Epithelial cell of esophagus (primary cell): ENCODE results near the gene PARD3B.

ENCODE experiments used
- DNase-seq: peaks from one replicate; pipeline ENCODE4 v3.0.0; 2010; ENCODE audit warnings: low read depth
- H3K4me3 ChIP-seq: 2 replicates; pipeline ENCODE4 v1.5.1; 2011; ENCODE audit warnings: mild to moderate bottlenecking, low read length, control low read depth
- CTCF ChIP-seq: IDR thresholded peaks from 2 replicates; pipeline ENCODE4 v1.5.1; 2011; ENCODE audit warnings: low read depth, mild to moderate bottlenecking, low read length, control low read depth, inconsistent platforms; ENCODE audit not compliant: insufficient read depth; ENCODE audit errors: missing control alignments

PARD3B gene

GRCh38 chr2:205003288-205003687 is 458.0 kb downstream of the PARD3B start:
- no peak for DNase-seq
- no peak for TF ChIP-seq CTCF
- H3K4me3 ChIP-seq, result no peak overlapping the region

GRCh38 chr2:205010196-205010595 is 464.9 kb downstream of the PARD3B start:
- DNase-seq, result no peak
- no peak for TF ChIP-seq CTCF
- H3K4me3 ChIP-seq, result no peak overlapping the region

GRCh38 chr2:205011031-205011430 is 465.8 kb downstream of the PARD3B start:
- no peak overlapping the region for H3K4me3 ChIP-seq
- no peak for TF ChIP-seq CTCF

GRCh38 chr2:205012961-205013360 is 467.7 kb downstream of the PARD3B start:
- no peak overlapping the region for H3K4me3 ChIP-seq
- TF ChIP-seq CTCF, result no peak
- DNase-seq, result no peak

More at GRCh38 chr2:205011031-205011430, 465.8 kb downstream of the PARD3B start:
- DNase-seq, result no peak

- DNase-seq, result no peak
- TF ChIP-seq CTCF, result no peak
- H3K4me3 ChIP-seq, result no peak overlapping the region
Observed at GRCh38 chr2:205013586-205013985, 468.3 kb downstream of the PARD3B start.

GRCh38 chr2:205014201-205014600 is 468.9 kb downstream of the PARD3B start:
- TF ChIP-seq CTCF, result no peak
- H3K4me3 ChIP-seq, result no peak overlapping the region
- DNase-seq, result no peak

GRCh38 chr2:205017381-205017780 is 472.1 kb downstream of the PARD3B start:
- no peak for TF ChIP-seq CTCF
- H3K4me3 ChIP-seq, result no peak overlapping the region
- no peak for DNase-seq
